ENCODE results near the gene IL5. TPM values are rescaled to one million over a fixed set of nuclear protein-coding genes. Genes with fewer than 3 reads are reported as not detected.

Gene IL5
- total and polyA plus RNA-seq, 2 experiments from 2014 or later, result not detected

DNA sequence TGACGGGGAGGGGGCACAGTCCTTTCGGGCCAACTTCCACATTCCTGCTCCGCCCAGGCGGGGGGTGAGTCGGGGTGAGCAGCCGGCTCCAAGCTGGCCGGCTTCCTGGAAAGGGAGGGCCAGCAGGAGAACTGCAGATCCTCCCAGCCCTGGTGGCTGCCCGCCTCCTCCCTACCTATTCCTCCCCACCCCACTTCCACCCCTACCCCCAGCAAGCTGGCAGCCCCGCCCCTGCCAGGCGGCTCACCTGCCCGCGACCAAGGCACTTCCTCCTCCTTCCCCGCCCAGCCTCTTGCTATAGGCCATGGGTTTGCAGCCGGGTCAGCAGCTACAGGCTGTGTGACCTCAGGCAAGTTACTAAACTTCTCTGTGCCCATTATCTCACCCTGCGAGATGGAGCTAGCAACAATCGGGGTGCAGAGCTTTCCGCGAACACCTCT lies 47.1 kb downstream of the IL5 start (continued):
- TF ChIP-seq, protein P1, sequence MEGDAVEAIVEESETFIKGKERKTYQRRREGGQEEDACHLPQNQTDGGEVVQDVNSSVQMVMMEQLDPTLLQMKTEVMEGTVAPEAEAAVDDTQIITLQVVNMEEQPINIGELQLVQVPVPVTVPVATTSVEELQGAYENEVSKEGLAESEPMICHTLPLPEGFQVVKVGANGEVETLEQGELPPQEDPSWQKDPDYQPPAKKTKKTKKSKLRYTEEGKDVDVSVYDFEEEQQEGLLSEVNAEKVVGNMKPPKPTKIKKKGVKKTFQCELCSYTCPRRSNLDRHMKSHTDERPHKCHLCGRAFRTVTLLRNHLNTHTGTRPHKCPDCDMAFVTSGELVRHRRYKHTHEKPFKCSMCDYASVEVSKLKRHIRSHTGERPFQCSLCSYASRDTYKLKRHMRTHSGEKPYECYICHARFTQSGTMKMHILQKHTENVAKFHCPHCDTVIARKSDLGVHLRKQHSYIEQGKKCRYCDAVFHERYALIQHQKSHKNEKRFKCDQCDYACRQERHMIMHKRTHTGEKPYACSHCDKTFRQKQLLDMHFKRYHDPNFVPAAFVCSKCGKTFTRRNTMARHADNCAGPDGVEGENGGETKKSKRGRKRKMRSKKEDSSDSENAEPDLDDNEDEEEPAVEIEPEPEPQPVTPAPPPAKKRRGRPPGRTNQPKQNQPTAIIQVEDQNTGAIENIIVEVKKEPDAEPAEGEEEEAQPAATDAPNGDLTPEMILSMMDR (conservative IDR thresholded peaks at IDR 0.05; ENCODE audit: low read depth in 2 of 2), result no peak
- TF ChIP-seq POLR2AphosphoS5 (IDR thresholded peaks at IDR 0.05; ENCODE audit: low read depth) (no peak), EZH2 (IDR thresholded peaks at IDR 0.05; ENCODE audit: low read depth, unreplicated experiment) (no peak), ZNF114 (CRISPR knock-in tag; IDR thresholded peaks at IDR 0.05) (no peak), JUNB (IDR thresholded peaks at IDR 0.05; ENCODE audit: unreplicated experiment) (no peak)
- TF ChIP-seq, protein P2, sequence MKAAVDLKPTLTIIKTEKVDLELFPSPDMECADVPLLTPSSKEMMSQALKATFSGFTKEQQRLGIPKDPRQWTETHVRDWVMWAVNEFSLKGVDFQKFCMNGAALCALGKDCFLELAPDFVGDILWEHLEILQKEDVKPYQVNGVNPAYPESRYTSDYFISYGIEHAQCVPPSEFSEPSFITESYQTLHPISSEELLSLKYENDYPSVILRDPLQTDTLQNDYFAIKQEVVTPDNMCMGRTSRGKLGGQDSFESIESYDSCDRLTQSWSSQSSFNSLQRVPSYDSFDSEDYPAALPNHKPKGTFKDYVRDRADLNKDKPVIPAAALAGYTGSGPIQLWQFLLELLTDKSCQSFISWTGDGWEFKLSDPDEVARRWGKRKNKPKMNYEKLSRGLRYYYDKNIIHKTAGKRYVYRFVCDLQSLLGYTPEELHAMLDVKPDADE (IDR thresholded peaks at IDR 0.05), result no peak
- TF ChIP-seq, protein P3, sequence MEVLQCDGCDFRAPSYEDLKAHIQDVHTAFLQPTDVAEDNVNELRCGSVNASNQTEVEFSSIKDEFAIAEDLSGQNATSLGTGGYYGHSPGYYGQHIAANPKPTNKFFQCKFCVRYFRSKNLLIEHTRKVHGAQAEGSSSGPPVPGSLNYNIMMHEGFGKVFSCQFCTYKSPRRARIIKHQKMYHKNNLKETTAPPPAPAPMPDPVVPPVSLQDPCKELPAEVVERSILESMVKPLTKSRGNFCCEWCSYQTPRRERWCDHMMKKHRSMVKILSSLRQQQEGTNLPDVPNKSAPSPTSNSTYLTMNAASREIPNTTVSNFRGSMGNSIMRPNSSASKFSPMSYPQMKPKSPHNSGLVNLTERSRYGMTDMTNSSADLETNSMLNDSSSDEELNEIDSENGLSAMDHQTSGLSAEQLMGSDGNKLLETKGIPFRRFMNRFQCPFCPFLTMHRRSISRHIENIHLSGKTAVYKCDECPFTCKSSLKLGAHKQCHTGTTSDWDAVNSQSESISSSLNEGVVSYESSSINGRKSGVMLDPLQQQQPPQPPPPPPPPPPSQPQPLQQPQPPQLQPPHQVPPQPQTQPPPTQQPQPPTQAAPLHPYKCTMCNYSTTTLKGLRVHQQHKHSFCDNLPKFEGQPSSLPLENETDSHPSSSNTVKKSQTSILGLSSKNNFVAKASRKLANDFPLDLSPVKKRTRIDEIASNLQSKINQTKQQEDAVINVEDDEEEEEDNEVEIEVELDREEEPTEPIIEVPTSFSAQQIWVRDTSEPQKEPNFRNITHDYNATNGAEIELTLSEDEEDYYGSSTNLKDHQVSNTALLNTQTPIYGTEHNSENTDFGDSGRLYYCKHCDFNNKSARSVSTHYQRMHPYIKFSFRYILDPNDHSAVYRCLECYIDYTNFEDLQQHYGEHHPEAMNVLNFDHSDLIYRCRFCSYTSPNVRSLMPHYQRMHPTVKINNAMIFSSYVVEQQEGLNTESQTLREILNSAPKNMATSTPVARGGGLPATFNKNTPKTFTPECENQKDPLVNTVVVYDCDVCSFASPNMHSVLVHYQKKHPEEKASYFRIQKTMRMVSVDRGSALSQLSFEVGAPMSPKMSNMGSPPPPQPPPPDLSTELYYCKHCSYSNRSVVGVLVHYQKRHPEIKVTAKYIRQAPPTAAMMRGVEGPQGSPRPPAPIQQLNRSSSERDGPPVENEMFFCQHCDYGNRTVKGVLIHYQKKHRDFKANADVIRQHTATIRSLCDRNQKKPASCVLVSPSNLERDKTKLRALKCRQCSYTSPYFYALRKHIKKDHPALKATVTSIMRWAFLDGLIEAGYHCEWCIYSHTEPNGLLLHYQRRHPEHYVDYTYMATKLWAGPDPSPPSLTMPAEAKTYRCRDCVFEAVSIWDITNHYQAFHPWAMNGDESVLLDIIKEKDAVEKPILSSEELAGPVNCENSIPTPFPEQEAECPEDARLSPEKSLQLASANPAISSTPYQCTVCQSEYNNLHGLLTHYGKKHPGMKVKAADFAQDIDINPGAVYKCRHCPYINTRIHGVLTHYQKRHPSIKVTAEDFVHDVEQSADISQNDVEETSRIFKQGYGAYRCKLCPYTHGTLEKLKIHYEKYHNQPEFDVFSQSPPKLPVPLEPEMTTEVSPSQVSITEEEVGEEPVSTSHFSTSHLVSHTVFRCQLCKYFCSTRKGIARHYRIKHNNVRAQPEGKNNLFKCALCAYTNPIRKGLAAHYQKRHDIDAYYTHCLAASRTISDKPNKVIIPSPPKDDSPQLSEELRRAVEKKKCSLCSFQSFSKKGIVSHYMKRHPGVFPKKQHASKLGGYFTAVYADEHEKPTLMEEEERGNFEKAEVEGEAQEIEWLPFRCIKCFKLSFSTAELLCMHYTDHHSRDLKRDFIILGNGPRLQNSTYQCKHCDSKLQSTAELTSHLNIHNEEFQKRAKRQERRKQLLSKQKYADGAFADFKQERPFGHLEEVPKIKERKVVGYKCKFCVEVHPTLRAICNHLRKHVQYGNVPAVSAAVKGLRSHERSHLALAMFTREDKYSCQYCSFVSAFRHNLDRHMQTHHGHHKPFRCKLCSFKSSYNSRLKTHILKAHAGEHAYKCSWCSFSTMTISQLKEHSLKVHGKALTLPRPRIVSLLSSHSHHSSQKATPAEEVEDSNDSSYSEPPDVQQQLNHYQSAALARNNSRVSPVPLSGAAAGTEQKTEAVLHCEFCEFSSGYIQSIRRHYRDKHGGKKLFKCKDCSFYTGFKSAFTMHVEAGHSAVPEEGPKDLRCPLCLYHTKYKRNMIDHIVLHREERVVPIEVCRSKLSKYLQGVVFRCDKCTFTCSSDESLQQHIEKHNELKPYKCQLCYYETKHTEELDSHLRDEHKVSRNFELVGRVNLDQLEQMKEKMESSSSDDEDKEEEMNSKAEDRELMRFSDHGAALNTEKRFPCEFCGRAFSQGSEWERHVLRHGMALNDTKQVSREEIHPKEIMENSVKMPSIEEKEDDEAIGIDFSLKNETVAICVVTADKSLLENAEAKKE (CRISPR knock-in tag; IDR thresholded peaks at IDR 0.05), result no peak
